Tongue (tissue), 2 donors: ENCODE data around the gene ARPP19. TPM values are rescaled to one million over a fixed set of nuclear protein-coding genes. Genes with fewer than 3 reads are reported as not detected.
"Not testable (repeated sequence)": the region's sequence is repeated elsewhere in the genome, so short reads cannot be mapped to it uniquely, and the experiment has no call there.

ENCODE experiments used
- DNase-seq: peaks from one replicate; pipeline ENCODE4 v3.0.0-alpha.2; 2015
- total RNA-seq: library from RNA; depleted of rRNA; stranded (reverse); fragments of >200 nt; gene quantifications from one replicate; pipeline ENCODE4 v1.2.3, GENCODE V29; 2014

ARPP19 gene
- total RNA-seq, 1 donor from 2014 or later = 136 TPM

DNA sequence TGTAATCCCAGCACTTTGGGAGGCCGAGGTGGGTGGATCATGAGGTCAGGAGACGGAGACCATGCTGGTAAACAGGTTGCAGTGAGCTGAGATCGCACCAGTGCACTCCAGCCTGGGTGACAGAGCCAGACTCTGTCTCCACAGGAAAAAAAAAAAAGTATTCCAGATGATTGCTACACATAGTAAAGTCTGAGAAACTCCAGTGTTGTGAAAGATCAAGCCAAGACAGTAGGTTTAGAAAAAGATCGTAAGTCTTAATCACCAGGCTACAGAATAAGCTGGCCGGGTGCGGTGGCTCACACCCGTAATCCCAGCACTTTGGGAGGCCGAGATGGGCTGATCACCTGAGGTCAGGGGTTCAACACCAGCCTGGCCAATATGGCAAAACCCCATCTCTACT is 56.0 kb downstream of the ARPP19 start:
- not testable (repeated sequence) for DNase-seq

DNA sequence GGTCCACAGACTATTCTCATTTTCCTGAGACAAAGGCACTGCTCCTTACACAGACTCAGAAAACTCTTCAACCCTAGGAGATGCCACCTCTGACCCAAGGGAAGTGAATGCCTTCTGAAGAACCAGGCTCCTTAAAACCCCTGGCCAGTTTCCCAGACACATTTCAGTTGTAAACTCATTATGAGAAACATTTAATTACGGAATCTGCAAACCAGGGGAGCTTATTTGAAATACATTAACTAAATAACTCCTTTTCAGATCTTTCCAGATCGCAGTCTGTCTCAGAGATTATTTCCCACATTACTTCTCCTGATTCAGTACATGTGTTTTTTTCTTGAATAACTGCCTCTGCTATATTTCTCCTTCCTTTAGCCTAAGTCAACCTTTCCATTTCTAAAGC is 57.7 kb downstream of the ARPP19 start:
- no peak for DNase-seq

DNA sequence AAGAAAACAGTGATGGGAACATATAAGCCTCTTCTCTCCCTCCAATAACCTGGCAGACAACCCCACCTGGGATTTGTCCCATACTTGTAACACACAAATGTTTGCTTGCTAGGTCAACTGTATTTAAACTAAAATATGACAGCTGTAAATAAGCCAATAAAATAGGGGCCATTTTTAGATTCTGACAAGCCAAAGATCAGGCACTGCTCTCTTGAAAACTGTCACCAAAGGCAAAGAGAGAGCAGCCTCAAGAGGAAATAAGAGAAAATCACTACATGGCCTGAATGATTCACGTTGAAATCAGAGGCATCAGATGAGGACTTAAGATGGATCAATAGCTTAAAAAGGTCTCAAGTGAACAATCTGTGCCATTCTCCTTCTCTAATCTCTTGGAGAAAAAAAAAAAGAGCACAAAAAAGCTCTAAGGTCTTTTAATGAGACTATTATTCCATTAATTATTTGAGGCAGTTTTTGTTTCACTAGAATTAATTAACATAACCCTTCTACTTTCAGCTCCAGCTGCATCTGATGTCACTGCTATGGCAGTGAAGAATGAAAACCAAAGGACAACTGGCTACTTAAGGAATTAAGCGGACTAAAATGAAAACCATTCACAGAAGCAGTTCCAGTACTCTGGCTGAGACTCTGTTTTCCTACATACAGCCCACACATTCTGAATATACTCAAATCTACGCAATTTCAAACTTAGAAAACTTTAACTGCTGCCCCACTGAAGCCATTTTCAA is 59.2 kb downstream of the ARPP19 start:
- peak; percentile 31 for DNase-seq

DNA sequence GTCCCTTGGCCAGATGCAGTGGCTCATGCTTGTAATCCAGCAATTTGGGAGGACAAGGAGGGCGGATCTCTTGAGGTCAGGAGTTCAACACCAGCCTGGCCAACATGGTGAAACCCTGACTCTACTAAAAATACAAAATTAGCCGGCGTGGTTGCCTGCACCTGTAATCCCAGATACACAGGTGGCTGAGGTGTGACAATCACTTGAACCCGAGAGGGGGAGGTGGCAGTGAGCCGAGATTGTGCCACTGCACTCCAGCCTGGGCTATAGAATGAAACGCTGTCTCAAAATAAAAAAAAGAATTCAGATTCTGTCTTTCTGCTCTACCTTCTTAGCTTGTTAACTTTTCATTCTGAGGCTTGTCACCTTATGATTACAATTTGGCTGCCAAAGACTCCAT is 62.3 kb downstream of the ARPP19 start:
- no peak for DNase-seq

DNA sequence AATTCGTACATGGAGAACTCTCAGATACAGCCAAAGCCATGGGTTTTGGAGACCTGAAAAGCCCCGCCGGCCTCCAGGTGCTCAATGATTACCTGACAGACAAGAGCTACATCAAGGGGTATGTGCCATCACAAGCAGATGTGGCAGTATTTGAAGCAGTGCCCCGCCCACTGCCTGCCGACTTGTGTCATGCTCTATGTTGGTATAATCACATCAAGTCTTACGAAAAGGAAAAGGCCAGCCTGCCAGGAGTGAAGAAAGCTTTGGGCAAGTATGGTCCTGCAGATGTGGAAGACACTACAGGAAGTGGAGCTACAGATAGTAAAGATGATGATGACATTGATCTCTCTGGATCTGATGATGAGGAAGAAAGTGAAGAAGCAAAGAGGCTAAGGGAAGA is 63.7 kb downstream of the ARPP19 start:
- no peak for DNase-seq

DNA sequence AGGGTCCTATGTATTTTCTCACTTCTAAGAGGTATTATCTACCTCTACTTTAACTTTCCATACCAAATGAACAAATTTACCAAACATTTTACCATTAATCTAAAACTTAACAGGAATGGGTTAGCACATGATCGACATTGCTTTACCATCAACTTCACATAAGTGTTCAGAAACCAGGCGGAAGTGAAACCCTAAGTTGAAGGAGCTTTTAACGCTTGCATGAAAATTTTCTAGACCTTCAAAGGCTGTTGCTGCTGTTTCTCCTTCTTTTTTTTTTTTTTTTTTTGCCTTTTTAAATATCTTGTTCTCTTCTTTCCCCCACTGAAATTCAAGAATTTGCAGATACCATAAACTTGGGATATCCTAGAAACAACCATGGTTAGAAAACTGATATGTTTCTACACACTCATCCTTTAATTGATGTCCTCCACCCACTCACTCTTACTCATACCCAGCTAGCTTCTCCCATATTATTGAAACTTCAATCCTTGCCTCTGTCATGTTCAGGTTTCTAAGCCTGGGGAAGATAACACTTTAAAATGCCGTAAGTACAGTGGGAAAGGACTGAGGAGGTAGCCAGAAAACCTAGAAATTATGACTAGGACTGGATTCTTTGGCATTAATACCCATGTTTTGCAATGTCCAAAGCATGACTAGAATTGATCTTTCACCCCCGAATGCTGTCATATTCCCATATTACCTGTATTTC is 64.9 kb downstream of the ARPP19 start:
- no peak for DNase-seq

DNA sequence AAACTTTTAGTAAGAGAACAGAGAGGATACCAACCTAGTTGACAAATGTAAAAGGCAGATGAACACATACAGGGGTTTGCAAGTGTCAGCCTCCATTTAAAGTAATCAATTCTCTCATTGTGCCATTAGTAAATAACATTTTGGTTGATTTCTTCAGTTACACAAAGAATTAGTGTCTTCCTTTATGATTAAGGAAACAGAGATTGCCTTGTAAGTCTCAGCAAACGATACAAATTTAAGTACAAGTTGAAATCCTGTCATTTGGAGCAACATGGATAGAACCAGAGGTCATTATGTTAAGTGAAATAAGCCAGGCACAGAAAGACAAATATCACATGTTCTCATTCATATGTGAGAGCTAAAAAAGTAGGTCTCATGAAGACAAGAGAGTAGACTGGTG is 66.2 kb downstream of the ARPP19 start:
- DNase-seq = no peak

DNA sequence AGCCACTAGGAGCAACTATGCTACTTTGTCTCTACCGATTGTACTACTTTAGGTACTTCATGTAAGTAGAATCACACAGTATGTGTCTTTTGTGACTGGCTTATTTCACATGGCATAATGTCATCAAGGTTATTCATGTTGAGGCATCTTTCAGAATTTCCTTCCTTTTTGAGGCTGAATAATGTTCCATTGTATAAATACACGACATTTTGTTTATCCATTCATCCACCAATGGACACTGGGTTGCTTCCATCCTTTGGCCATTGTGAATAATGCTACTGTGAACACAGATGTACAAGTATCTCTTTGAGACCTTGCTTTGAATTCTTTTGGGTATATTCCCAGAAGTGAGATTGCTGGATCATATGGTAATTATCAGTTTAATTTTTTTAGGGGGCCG is 69.3 kb downstream of the ARPP19 start:
- no peak for DNase-seq

DNA sequence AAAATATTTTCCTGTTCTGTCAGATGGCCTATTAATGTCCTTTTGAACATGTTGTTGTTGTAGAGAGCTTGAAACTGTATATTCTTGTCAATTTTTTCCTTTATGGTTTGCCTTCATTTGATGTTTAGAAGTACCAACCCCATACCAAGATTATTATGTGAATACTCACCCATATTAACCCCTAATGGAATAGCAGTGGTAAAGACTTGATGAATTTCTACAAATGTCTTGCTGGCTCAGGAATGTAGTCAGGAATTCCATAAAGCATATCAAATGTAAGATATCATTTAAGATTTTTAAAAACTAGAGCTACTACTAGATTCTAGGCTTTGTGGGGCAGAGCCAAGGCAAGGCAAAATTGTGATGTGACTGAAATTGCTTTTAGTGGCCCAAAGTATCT is 70.1 kb downstream of the ARPP19 start:
- no peak for DNase-seq

Other genes with a start within 250 kb of the ARPP19 start
- gene MYO5A, start 40.1 kb downstream of the ARPP19 start, total RNA-seq = 28.4 TPM
- gene ATOSA, start 110.4 kb upstream of the ARPP19 start, total RNA-seq = 44.3 TPM
- not detected for gene ONECUT1, start 221.3 kb upstream of the ARPP19 start, total RNA-seq